B cell (primary cell): ENCODE measurements around the gene NELL2. TPM values are rescaled to one million over a fixed set of nuclear protein-coding genes. Genes with fewer than 3 reads are reported as not detected.

Experiments
- ATAC-seq: fragments of 200-7000 bp; cut with Tn5 transposase; one replicate; pipeline ENCODE4 v1.10.0; 2021; ENCODE audit warnings: low read depth, mild to moderate bottlenecking, moderate number of reproducible peaks, moderate library complexity
- CTCF ChIA-PET: fragments of 350-600 bp; sonication (Branson Sonifier 250); formaldehyde crosslinking; loops from one replicate; lab custom pipeline; 2021; ENCODE audit warnings: antibody characterized with exemption, inconsistent platforms; lab: Charles Lee
- POLR2A ChIA-PET: fragments of 350-600 bp; sonication (Branson Sonifier 250); formaldehyde crosslinking; loops from one replicate; lab custom pipeline; 2021; ENCODE audit warnings: antibody characterized with exemption; lab: Charles Lee
- DNase-seq: peaks from one replicate; pipeline ENCODE4 v3.0.0; 2013
- H2AFZ ChIP-seq: 2 replicates; pipeline ENCODE4 v1.6.1; 2012; ENCODE audit warnings: mild to moderate bottlenecking, low read depth, low read length; ENCODE audit not compliant: insufficient read depth, poor library complexity, severe bottlenecking
- H3K27ac ChIP-seq, 2 donors: 1 replicate in 1 of 2; 2 replicates in 1 of 2; pipeline ENCODE4 v1.5.1; 2012 to 2013; ENCODE audit warnings: low read length in 2 of 2, mild to moderate bottlenecking in 2 of 2, moderate library complexity in 1 of 2
- H3K27me3 ChIP-seq, 4 experiments: fragments of 200-600 bp in 1 of 4; sonication (generic) in 1 of 4; replicated peaks in 1 of 4; 1 replicate in 2 of 4; 2 replicates in 2 of 4; pipeline versions ENCODE4 v1.6.1 to v1.7.0; 2013 to 2016; ENCODE audit warnings: low read length in 3 of 4, mild to moderate bottlenecking in 2 of 4, mixed read lengths in 1 of 4, moderate library complexity in 1 of 4; ENCODE audit not compliant: insufficient read depth in 4 of 4, control insufficient read depth in 3 of 4; ENCODE audit errors: control extremely low read depth in 1 of 4
- H3K36me3 ChIP-seq, 2 experiments: replicated peaks in 1 of 2; 1 replicate in 1 of 2; 2 replicates in 1 of 2; pipeline versions ENCODE4 v1.6.1 to v1.7.1; 2013; ENCODE audit warnings: low read length in 1 of 2; ENCODE audit not compliant: insufficient read depth in 2 of 2, control insufficient read depth in 1 of 2; ENCODE audit errors: control extremely low read depth in 1 of 2, extremely low read depth in 1 of 2
- H3K4me1 ChIP-seq, 2 donors: fragments of 200-600 bp in 1 of 2; sonication (generic) in 1 of 2; 1 replicate in 1 of 2; 2 replicates in 1 of 2; pipeline versions ENCODE4 v1.5.1 to v1.6.1; 2013 to 2017; ENCODE audit warnings: low read length in 2 of 2; ENCODE audit not compliant: control insufficient read depth in 2 of 2, insufficient read depth in 2 of 2
- H3K4me2 ChIP-seq: replicated peaks from 2 replicates; pipeline ENCODE3; 2012; ENCODE audit warnings: mild to moderate bottlenecking, low read depth, low read length; ENCODE audit not compliant: poor library complexity, severe bottlenecking
- H3K4me3 ChIP-seq, 5 experiments: fragments of 200-600 bp in 1 of 5; sonication (generic) in 1 of 5; 1 replicate in 3 of 5; 2 replicates in 2 of 5; pipeline versions ENCODE4 v1.5.1 to v1.7.0; 2011 to 2016; ENCODE audit warnings: low read length in 4 of 5, mild to moderate bottlenecking in 4 of 5, low read depth in 2 of 5, control low read depth in 1 of 5, moderate library complexity in 1 of 5; ENCODE audit not compliant: insufficient read depth in 1 of 5; ENCODE audit errors: control extremely low read depth in 1 of 5, extremely low read depth in 1 of 5
- H3K79me2 ChIP-seq: fragments of 200-600 bp; sonication (generic); one replicate; pipeline ENCODE4 v1.6.0; 2016; ENCODE audit warnings: low read length; ENCODE audit not compliant: control insufficient read depth, insufficient read depth
- H3K9ac ChIP-seq: fragments of 200-600 bp; sonication (generic); 2 replicates; pipeline ENCODE4 v1.6.1; 2017; ENCODE audit warnings: mild to moderate bottlenecking, low read length, moderate library complexity
- H3K9me3 ChIP-seq, 3 donors: one replicate each; pipeline versions ENCODE4 v1.6.1 to v1.7.1; 2013; ENCODE audit warnings: low read length in 2 of 3; ENCODE audit not compliant: control insufficient read depth in 2 of 3, insufficient read depth in 1 of 3; ENCODE audit errors: control extremely low read depth in 1 of 3
- H4K20me1 ChIP-seq: 2 replicates; pipeline ENCODE4 v1.6.0; 2012; ENCODE audit warnings: mild to moderate bottlenecking, low read length; ENCODE audit not compliant: insufficient read depth, control insufficient read depth, poor library complexity, severe bottlenecking
- H3K27ac Mint-ChIP-seq: one replicate; pipeline ENCODE4 v1.8.0; 2021; ENCODE audit warnings: mixed read lengths
- H3K27me3 Mint-ChIP-seq: one replicate; pipeline ENCODE4 v1.8.0; 2021; ENCODE audit warnings: mixed read lengths
- H3K4me1 Mint-ChIP-seq: one replicate; pipeline ENCODE4 v1.8.0; 2021; ENCODE audit warnings: mixed read lengths
- H3K4me3 Mint-ChIP-seq: one replicate; pipeline ENCODE4 v1.8.0; 2021; ENCODE audit warnings: mixed read lengths
- H3K9me3 Mint-ChIP-seq: one replicate; pipeline ENCODE4 v1.8.0; 2022; ENCODE audit warnings: mixed read lengths; ENCODE audit not compliant: insufficient read depth
- CTCF ChIP-seq: fragments of 200-600 bp; IDR thresholded peaks from one replicate; pipeline ENCODE4 v1.8.0; 2022; ENCODE audit warnings: antibody characterized with exemption, mild to moderate bottlenecking
- EZH2 ChIP-seq: IDR thresholded peaks from 2 replicates; pipeline ENCODE4 v1.6.1; 2012; ENCODE audit warnings: borderline replicate concordance, low read depth, mild to moderate bottlenecking, moderate library complexity, low read length; ENCODE audit not compliant: insufficient read depth, poor library complexity, severe bottlenecking
- WGBS: methylation state at CpG from one replicate; pipeline ENCODE4 v1.1.5; 2013; ENCODE audit warnings: missing lambda C conversion rate; ENCODE audit not compliant: insufficient coverage; 5-methylcytosine and 5-hydroxymethylcytosine counted together
- intact Hi-C: fragments of 100-400 bp; cut with micrococcal nuclease; formaldehyde crosslinking; loops from one replicate; pipeline ENCODE4 v1.10.0; 2022
- polyA plus RNA-seq: library from polyadenylated mRNA; depleted of rRNA; stranded (reverse); fragments of >200 nt; gene quantifications from 2 replicates; pipeline ENCODE4 v1.2.3, GENCODE V29; 2012
- total RNA-seq, 2 donors: library from RNA; stranded (reverse); fragments of 120-200 nt in 1 of 2; gene quantifications; 1 replicate in 1 of 2; 2 replicates in 1 of 2; pipeline versions ENCODE4 v1.2.3 to v1.2.4, GENCODE V29; 2013 to 2022

The NELL2 gene
- total and polyA plus RNA-seq, 2 donors (not counting 1 experiment from before 2014, with no cell fraction given), result 0.22 TPM; not detected in 1

GRCh38 chr12:44611538-44611937 lies 264.6 kb downstream of the NELL2 start:
- ChIA-PET POLR2A (no interaction called here), CTCF (no interaction called here)
- WGBS, result 80% methylated on average over 1 of the region's 1 CpG
- Histone ChIP-seq H3K4me2 (no peak overlapping the region), H3K27me3 (no peaks in the 10 kb centered on the region), H3K4me1 (no peaks in the 10 kb centered on the region), H3K9ac (no peak overlapping the region), H3K9me3 (no peaks in the 10 kb centered on the region), H4K20me1 (no peaks in the 10 kb centered on the region), H3K4me3 (no peak overlapping the region), H3K79me2 (no peaks in the 10 kb centered on the region), H3K27ac (no peak overlapping the region), H3K36me3 (no peaks in the 10 kb centered on the region), H2AFZ (no peak overlapping the region)
- DNase-seq (no peak), ATAC-seq (no peak)
- TF ChIP-seq CTCF (no peak), EZH2 (no peak)
- H3K4me3 Mint-ChIP-seq, result no peak overlapping the region
- H3K27ac Mint-ChIP-seq, result no peak overlapping the region
- H3K9me3 Mint-ChIP-seq, result no peaks in the 10 kb centered on the region
- intact Hi-C loops, result no loop called here
- H3K4me1 Mint-ChIP-seq, result no peaks in the 10 kb centered on the region
- peaks cover 5% of the 10 kb centered on the region for H3K27me3 Mint-ChIP-seq

- no peaks in the 10 kb centered on the region for H3K36me3 ChIP-seq
- ChIA-PET CTCF (no interaction called here), POLR2A (no interaction called here)
- no peak overlapping the region for H3K4me2 ChIP-seq
- H3K9me3 ChIP-seq, result no peaks in the 10 kb centered on the region
- Mint-ChIP-seq H3K27me3 (no peaks in the 10 kb centered on the region), H3K27ac (no peak overlapping the region), H3K4me3 (no peak overlapping the region), H3K4me1 (no peaks in the 10 kb centered on the region), H3K9me3 (no peaks in the 10 kb centered on the region)
- intact Hi-C loops, result no loop called here
- no CpG with 5 or more reads among the region's 1 CpG for WGBS
- H3K4me3 ChIP-seq, result no peak overlapping the region
- no peaks in the 10 kb centered on the region for H3K79me2 ChIP-seq
- DNase-seq, result no peak
- H3K9ac ChIP-seq, result no peak overlapping the region
- H3K27me3 ChIP-seq, result no peaks in the 10 kb centered on the region
- H3K4me1 ChIP-seq, result no peaks in the 10 kb centered on the region
- no peak for ATAC-seq
- TF ChIP-seq CTCF (no peak), EZH2 (no peak)
- H4K20me1 ChIP-seq, result no peaks in the 10 kb centered on the region
- no peak overlapping the region for H2AFZ ChIP-seq
- no peak overlapping the region for H3K27ac ChIP-seq
Measured at GRCh38 chr12:44603701-44604100, 272.4 kb downstream of the NELL2 start.
